ENCODE data around the gene CHD6. TPM values are rescaled to one million over a fixed set of nuclear protein-coding genes. Genes with fewer than 3 reads are reported as not detected.

CHD6 gene
- total and polyA plus RNA-seq, 2 experiments from 2014 or later: 41.0 to 158 TPM

DNA sequence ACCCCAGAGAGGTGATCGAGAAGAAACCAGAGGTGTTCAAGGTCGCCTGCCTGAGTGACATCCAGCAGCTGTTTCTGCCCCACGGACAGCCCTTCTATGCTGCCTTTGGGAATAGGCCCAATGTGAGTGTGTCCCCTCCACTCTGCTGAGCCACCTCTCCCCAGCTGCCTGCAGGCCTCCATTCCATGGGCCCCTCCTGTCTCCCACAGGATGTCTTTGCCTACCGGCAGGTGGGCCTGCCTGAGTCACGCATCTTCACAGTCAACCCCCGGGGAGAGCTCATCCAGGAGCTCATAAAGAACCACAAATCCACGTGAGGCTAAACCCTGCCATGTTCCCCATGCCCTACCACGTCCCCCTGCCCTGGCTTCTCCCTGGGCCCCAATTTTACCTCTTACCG, 259.9 kb downstream of the CHD6 start (continued):
- TF ChIP-seq, protein P1, sequence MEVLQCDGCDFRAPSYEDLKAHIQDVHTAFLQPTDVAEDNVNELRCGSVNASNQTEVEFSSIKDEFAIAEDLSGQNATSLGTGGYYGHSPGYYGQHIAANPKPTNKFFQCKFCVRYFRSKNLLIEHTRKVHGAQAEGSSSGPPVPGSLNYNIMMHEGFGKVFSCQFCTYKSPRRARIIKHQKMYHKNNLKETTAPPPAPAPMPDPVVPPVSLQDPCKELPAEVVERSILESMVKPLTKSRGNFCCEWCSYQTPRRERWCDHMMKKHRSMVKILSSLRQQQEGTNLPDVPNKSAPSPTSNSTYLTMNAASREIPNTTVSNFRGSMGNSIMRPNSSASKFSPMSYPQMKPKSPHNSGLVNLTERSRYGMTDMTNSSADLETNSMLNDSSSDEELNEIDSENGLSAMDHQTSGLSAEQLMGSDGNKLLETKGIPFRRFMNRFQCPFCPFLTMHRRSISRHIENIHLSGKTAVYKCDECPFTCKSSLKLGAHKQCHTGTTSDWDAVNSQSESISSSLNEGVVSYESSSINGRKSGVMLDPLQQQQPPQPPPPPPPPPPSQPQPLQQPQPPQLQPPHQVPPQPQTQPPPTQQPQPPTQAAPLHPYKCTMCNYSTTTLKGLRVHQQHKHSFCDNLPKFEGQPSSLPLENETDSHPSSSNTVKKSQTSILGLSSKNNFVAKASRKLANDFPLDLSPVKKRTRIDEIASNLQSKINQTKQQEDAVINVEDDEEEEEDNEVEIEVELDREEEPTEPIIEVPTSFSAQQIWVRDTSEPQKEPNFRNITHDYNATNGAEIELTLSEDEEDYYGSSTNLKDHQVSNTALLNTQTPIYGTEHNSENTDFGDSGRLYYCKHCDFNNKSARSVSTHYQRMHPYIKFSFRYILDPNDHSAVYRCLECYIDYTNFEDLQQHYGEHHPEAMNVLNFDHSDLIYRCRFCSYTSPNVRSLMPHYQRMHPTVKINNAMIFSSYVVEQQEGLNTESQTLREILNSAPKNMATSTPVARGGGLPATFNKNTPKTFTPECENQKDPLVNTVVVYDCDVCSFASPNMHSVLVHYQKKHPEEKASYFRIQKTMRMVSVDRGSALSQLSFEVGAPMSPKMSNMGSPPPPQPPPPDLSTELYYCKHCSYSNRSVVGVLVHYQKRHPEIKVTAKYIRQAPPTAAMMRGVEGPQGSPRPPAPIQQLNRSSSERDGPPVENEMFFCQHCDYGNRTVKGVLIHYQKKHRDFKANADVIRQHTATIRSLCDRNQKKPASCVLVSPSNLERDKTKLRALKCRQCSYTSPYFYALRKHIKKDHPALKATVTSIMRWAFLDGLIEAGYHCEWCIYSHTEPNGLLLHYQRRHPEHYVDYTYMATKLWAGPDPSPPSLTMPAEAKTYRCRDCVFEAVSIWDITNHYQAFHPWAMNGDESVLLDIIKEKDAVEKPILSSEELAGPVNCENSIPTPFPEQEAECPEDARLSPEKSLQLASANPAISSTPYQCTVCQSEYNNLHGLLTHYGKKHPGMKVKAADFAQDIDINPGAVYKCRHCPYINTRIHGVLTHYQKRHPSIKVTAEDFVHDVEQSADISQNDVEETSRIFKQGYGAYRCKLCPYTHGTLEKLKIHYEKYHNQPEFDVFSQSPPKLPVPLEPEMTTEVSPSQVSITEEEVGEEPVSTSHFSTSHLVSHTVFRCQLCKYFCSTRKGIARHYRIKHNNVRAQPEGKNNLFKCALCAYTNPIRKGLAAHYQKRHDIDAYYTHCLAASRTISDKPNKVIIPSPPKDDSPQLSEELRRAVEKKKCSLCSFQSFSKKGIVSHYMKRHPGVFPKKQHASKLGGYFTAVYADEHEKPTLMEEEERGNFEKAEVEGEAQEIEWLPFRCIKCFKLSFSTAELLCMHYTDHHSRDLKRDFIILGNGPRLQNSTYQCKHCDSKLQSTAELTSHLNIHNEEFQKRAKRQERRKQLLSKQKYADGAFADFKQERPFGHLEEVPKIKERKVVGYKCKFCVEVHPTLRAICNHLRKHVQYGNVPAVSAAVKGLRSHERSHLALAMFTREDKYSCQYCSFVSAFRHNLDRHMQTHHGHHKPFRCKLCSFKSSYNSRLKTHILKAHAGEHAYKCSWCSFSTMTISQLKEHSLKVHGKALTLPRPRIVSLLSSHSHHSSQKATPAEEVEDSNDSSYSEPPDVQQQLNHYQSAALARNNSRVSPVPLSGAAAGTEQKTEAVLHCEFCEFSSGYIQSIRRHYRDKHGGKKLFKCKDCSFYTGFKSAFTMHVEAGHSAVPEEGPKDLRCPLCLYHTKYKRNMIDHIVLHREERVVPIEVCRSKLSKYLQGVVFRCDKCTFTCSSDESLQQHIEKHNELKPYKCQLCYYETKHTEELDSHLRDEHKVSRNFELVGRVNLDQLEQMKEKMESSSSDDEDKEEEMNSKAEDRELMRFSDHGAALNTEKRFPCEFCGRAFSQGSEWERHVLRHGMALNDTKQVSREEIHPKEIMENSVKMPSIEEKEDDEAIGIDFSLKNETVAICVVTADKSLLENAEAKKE (CRISPR knock-in tag; IDR thresholded peaks at IDR 0.05): no peak
- TF ChIP-seq JUNB (IDR thresholded peaks at IDR 0.05; ENCODE audit: unreplicated experiment): no peak
- TF ChIP-seq EZH2phosphoT487 (IDR thresholded peaks at IDR 0.05; ENCODE audit: unreplicated experiment): no peak

DNA sequence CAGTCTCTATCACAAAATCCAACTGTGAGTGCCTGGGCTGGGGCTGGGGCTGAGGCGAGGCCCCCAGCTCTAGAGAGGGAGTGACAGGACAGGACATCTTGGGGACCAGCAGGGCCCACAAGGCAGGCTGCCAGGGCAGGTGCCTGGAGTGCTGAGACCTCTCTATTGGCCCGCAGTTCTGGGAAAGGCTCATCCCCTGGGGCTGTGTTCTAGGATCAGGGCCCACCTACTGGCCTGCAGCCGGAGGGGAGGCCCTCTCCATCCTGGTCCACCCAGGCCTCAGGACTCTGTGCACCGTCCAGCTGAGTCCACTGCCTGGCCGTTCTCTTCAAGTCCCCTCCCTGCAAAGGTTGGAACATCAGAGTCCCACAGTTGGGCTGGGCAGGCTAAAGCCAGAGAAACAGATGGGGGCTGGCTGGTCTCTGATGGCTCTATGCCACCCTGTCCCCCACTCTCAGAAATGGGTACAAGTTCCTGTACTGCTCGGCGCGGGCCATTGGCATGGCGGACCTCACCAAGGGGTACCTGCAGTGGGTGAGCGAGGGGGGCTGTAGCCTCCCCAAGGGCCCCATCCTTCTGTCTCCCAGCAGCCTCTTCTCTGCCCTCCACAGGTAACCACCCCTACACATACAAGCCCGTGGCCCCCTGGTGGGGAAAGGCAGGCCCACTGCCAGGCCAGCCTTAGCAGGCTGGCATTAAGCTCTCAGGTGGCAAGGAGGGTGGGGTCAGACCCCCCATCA, 260.6 kb downstream of the CHD6 start:
- Histone ChIP-seq H3F3A (replicated peaks; ENCODE audit: low read depth) (no peaks in the 10 kb centered on the region), H2AFZ (no peak overlapping the region), H3K27ac (ENCODE audit: low read depth) (no peak overlapping the region), H3K4me1 (ENCODE audit: insufficient read depth) (no peaks in the 10 kb centered on the region), H3K79me2 (replicated peaks; ENCODE audit: insufficient read depth) (no peaks in the 10 kb centered on the region), H3K9me2 (ENCODE audit: insufficient read depth) (no peaks in the 10 kb centered on the region), H3K4me2 (no peak overlapping the region), H3K4me3 (no peak overlapping the region), H3K36me3 (ENCODE audit: insufficient read depth) (no peaks in the 10 kb centered on the region), H3K27me3 (ENCODE audit: insufficient read depth) (no peaks in the 10 kb centered on the region), H4K20me1 (replicated peaks; ENCODE audit: insufficient read depth) (no peaks in the 10 kb centered on the region; the same call in 1 of the 2 replicates)
- Mint-ChIP-seq H3K9me3 (no peaks in the 10 kb centered on the region), H3K27me3 (ENCODE audit: insufficient read depth, low read depth, poor library complexity) (peaks cover 7% of the 10 kb centered on the region), H3K4me3 (no peak overlapping the region), H3K27ac (no peak overlapping the region), H3K36me3 (ENCODE audit: low read depth) (no peaks in the 10 kb centered on the region), H3K4me1 (no peaks in the 10 kb centered on the region)
- DNase-seq (ENCODE audit: low spot score) (no peak), ATAC-seq (peak; percentile 15; the same call in 2 of the 3 replicates)
- TF ChIP-seq STAT1 (IDR thresholded peaks at IDR 0.05; ENCODE audit: unreplicated experiment): no peak
- TF ChIP-seq EZH2phosphoT487 (IDR thresholded peaks at IDR 0.05; ENCODE audit: unreplicated experiment): no peak
- TF ChIP-seq ZNF331 (CRISPR knock-in tag; IDR thresholded peaks at IDR 0.05; ENCODE audit: low read depth): no peak
- no peak for TF ChIP-seq CREB1 (CRISPR knock-in tag; IDR thresholded peaks at IDR 0.05; ENCODE audit: low read depth)
- TF ChIP-seq, protein P1 (CRISPR knock-in tag; IDR thresholded peaks at IDR 0.05): no peak
- no peak for TF ChIP-seq POLR2AphosphoS5 (IDR thresholded peaks at IDR 0.05; ENCODE audit: low read depth)
- TF ChIP-seq, protein P2, sequence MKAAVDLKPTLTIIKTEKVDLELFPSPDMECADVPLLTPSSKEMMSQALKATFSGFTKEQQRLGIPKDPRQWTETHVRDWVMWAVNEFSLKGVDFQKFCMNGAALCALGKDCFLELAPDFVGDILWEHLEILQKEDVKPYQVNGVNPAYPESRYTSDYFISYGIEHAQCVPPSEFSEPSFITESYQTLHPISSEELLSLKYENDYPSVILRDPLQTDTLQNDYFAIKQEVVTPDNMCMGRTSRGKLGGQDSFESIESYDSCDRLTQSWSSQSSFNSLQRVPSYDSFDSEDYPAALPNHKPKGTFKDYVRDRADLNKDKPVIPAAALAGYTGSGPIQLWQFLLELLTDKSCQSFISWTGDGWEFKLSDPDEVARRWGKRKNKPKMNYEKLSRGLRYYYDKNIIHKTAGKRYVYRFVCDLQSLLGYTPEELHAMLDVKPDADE (IDR thresholded peaks at IDR 0.05): no peak
